ENCODE results near the gene CDCA5.

The CDCA5 gene

GRCh38 chr11:65045728-65046127 lies 38.1 kb downstream of the CDCA5 start:
- TF ChIP-seq, protein P1, sequence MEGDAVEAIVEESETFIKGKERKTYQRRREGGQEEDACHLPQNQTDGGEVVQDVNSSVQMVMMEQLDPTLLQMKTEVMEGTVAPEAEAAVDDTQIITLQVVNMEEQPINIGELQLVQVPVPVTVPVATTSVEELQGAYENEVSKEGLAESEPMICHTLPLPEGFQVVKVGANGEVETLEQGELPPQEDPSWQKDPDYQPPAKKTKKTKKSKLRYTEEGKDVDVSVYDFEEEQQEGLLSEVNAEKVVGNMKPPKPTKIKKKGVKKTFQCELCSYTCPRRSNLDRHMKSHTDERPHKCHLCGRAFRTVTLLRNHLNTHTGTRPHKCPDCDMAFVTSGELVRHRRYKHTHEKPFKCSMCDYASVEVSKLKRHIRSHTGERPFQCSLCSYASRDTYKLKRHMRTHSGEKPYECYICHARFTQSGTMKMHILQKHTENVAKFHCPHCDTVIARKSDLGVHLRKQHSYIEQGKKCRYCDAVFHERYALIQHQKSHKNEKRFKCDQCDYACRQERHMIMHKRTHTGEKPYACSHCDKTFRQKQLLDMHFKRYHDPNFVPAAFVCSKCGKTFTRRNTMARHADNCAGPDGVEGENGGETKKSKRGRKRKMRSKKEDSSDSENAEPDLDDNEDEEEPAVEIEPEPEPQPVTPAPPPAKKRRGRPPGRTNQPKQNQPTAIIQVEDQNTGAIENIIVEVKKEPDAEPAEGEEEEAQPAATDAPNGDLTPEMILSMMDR (IDR thresholded peaks at IDR 0.05; ENCODE audit: insufficient read depth, missing control alignments): no peak
- FAIRE-seq (no peak), DNase-seq (ENCODE audit: insufficient read length, low spot score) (no peak)

- no peak for DNase-seq (ENCODE audit: insufficient read length, low spot score)
- TF ChIP-seq, protein P1 (IDR thresholded peaks at IDR 0.05; ENCODE audit: insufficient read depth, missing control alignments): no peak
- no peak for FAIRE-seq
Observed at GRCh38 chr11:65045061-65045460, 38.8 kb downstream of the CDCA5 start.

GRCh38 chr11:65043881-65044501 lies 39.8 kb downstream of the CDCA5 start:
- TF ChIP-seq, protein P1 (IDR thresholded peaks at IDR 0.05; ENCODE audit: insufficient read depth, missing control alignments): no peak
- no peak for DNase-seq (ENCODE audit: insufficient read length, low spot score)
- FAIRE-seq: no peak

DNA sequence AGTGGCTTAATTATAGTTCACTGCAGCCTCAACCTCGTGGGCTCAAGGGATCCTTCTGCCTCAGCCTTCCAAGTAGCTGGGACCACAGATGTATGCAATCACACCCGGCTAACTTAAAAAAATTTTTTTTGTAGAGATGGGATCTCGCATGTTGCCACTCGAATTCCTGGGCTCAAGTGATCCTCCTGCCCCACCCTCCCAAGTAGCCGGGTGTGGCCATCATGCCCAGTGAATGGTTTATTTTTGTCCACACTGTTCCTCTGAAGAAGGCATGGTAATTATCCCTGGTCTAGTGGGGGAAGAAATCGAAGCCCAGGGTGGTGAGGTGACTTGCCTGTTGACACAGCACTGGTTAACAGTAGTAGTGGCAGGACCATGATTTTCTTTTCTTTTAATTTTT lies 40.9 kb downstream of the CDCA5 start:
- FAIRE-seq (no peak), DNase-seq (ENCODE audit: insufficient read length, low spot score) (no peak)
- TF ChIP-seq, protein P1 (IDR thresholded peaks at IDR 0.05; ENCODE audit: insufficient read depth, missing control alignments): no peak

GRCh38 chr11:65040847-65041622 lies 42.8 kb downstream of the CDCA5 start, which contains the start of gene SAC3D1:
TSS of gene SAC3D1 (plus strand) at chr11:65041210. CDS start at chr11:65041293, 83 bp downstream.
- TF ChIP-seq, protein P1 (IDR thresholded peaks at IDR 0.05; ENCODE audit: insufficient read depth, missing control alignments): no peak
- no peak for FAIRE-seq

DNA sequence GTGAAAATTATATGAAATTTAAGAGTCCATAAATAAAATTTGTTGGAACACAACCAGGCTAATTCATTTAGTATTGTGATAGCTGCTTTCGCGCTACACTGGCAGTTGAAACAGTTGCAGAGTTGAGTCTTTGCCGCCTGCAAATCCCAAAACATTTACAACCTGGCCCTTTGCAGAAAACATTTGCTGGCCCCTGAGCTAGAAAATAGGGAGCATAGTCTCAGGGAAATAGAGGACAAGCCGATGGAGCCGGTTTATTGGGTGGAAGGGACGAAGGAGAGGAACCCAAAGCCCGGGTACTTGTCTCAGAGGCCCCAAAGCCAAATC lies 43.4 kb downstream of the CDCA5 start:
- FAIRE-seq: no peak
- TF ChIP-seq, protein P1 (IDR thresholded peaks at IDR 0.05; ENCODE audit: insufficient read depth, missing control alignments): no peak

More at GRCh38 chr11:65040847-65041622, 42.8 kb downstream of the CDCA5 start, which contains the start of gene SAC3D1:
- DNase-seq (ENCODE audit: insufficient read length, low spot score): peak; percentile 90

GRCh38 chr11:65036931-65037330 lies 46.9 kb downstream of the CDCA5 start:
- no peak for FAIRE-seq
- TF ChIP-seq, protein P1 (IDR thresholded peaks at IDR 0.05; ENCODE audit: insufficient read depth, missing control alignments): no peak

More for the DNA sequence above, 43.4 kb downstream of the CDCA5 start:
- DNase-seq (ENCODE audit: insufficient read length, low spot score): no peak

More at GRCh38 chr11:65036931-65037330, 46.9 kb downstream of the CDCA5 start:
- no peak for DNase-seq (ENCODE audit: insufficient read length, low spot score)
